SK-N-SH (cell line): ENCODE measurements around the gene SIRPA. TPM values are rescaled to one million over a fixed set of nuclear protein-coding genes. Genes with fewer than 3 reads are reported as not detected.

Experiments
- CTCF ChIA-PET: fragments of 300-600, 350-600 bp; formaldehyde crosslinking; extraction: SDS; loops from one replicate; lab custom pipeline; 2021; lab: Yijun Ruan, JAX
- POLR2A ChIA-PET: fragments of 350-600 bp; sonication (Branson Sonifier 250); formaldehyde crosslinking; extraction: SDS; loops from one replicate; lab custom pipeline; 2020; ENCODE audit warnings: antibody characterized with exemption, inconsistent platforms; lab: Yijun Ruan, JAX
- DNase-seq: peaks from one replicate; pipeline ENCODE4 v3.0.0; 2012
- H2AFZ ChIP-seq: fragments of 200-600 bp; sonication (generic); 2 replicates; pipeline ENCODE4 v1.8.1; 2016; ENCODE audit warnings: antibody characterized with exemption, mild to moderate bottlenecking, low read depth
- H3F3A ChIP-seq: fragments of 200-600 bp; sonication (generic); replicated peaks from 2 replicates; pipeline ENCODE3; 2016; ENCODE audit warnings: antibody characterized with exemption, mild to moderate bottlenecking; ENCODE audit not compliant: insufficient read depth
- H3K27ac ChIP-seq, 2 experiments: fragments of 200-500 bp in 1 of 2; fragments of 200-600 bp in 1 of 2; sonication (Bioruptor generic) in 1 of 2; sonication (generic), shearing (Covaris generic) in 1 of 2; 2 replicates each; pipeline versions ENCODE4 v1.5.1 to v1.6.1; 2014 to 2016; ENCODE audit warnings: low read depth in 2 of 2, inconsistent platforms in 1 of 2, low read length in 1 of 2, mild to moderate bottlenecking in 1 of 2, mixed read lengths in 1 of 2
- H3K27me3 ChIP-seq: fragments of 200-600 bp; sonication (generic), shearing (Covaris generic); 2 replicates; pipeline ENCODE4 v1.6.1; 2016; ENCODE audit warnings: mixed run types; ENCODE audit not compliant: insufficient read depth
- H3K36me3 ChIP-seq, 2 experiments: fragments of 200-500 bp in 1 of 2; fragments of 200-600 bp in 1 of 2; sonication (Bioruptor generic) in 1 of 2; sonication (generic) in 1 of 2; replicated peaks in 1 of 2; 2 replicates each; pipeline versions ENCODE3 to v1.5.1; 2014 to 2016; ENCODE audit warnings: low read length in 1 of 2, mild to moderate bottlenecking in 1 of 2; ENCODE audit not compliant: insufficient read depth in 2 of 2, control insufficient read depth in 1 of 2
- H3K4me1 ChIP-seq, 2 experiments: fragments of 200-500 bp in 1 of 2; fragments of 200-600 bp in 1 of 2; sonication (Bioruptor generic) in 1 of 2; sonication (generic), shearing (Covaris generic) in 1 of 2; 2 replicates each; pipeline versions ENCODE4 v1.5.1 to v1.6.1; 2014 to 2016; ENCODE audit warnings: low read depth in 1 of 2, low read length in 1 of 2, mixed run types in 1 of 2; ENCODE audit not compliant: insufficient read depth in 2 of 2, control insufficient read depth in 1 of 2
- H3K4me2 ChIP-seq: fragments of 200-600 bp; sonication (generic), shearing (Covaris generic); 2 replicates; pipeline ENCODE4 v1.6.1; 2017; ENCODE audit warnings: mixed run types
- H3K4me3 ChIP-seq, 2 experiments: fragments of 200-500 bp in 1 of 2; fragments of 200-600 bp in 1 of 2; sonication (Bioruptor generic) in 1 of 2; sonication (generic), shearing (Covaris generic) in 1 of 2; 2 replicates each; pipeline versions ENCODE4 v1.5.1 to v1.8.1; 2014 to 2016; ENCODE audit warnings: low read depth in 2 of 2, inconsistent platforms in 1 of 2, low read length in 1 of 2, mild to moderate bottlenecking in 1 of 2, mixed read lengths in 1 of 2, moderate library complexity in 1 of 2
- H3K79me2 ChIP-seq: fragments of 200-600 bp; sonication (generic); 2 replicates; pipeline ENCODE4 v1.8.1; 2017; ENCODE audit warnings: mild to moderate bottlenecking; ENCODE audit not compliant: insufficient read depth
- H3K9ac ChIP-seq: fragments of 200-600 bp; sonication (generic); 2 replicates; pipeline ENCODE4 v1.6.1; 2017; ENCODE audit warnings: mixed run types
- H3K9me2 ChIP-seq: fragments of 200-600 bp; sonication (generic); 2 replicates; pipeline ENCODE4 v1.6.1; 2017; ENCODE audit warnings: mixed run types
- H3K9me3 ChIP-seq: fragments of 200-600 bp; sonication (generic); 2 replicates; pipeline ENCODE4 v1.6.1; 2017; ENCODE audit warnings: mixed run types, mild to moderate bottlenecking, moderate library complexity
- H4K20me1 ChIP-seq: fragments of 200-600 bp; sonication (generic); 2 replicates; pipeline ENCODE4 v1.6.1; 2017; ENCODE audit warnings: mild to moderate bottlenecking, mixed run types; ENCODE audit not compliant: insufficient read depth
- EP300 ChIP-seq, 2 experiments: IDR thresholded peaks; 2 replicates each; pipeline versions ENCODE4 v1.4.0 to v1.6.1; 2012; ENCODE audit warnings: borderline replicate concordance in 1 of 2, low read depth in 1 of 2, low read length in 1 of 2
- FOSL2 ChIP-seq: IDR thresholded peaks from 2 replicates; pipeline ENCODE4 v1.4.0; 2012; ENCODE audit warnings: low read depth, mild to moderate bottlenecking, moderate library complexity, borderline replicate concordance
- FOXJ3 ChIP-seq: sonication (generic); formaldehyde crosslinking; IDR thresholded peaks from 2 replicates; pipeline ENCODE4 v1.5.1; 2020; ENCODE audit warnings: mild to moderate bottlenecking, missing genetic modification reagents
- FOXM1 ChIP-seq: IDR thresholded peaks from 2 replicates; pipeline ENCODE4 v1.4.0; 2012; ENCODE audit warnings: low read depth, mild to moderate bottlenecking
- GABPA ChIP-seq: IDR thresholded peaks from 2 replicates; pipeline ENCODE4 v1.4.0; 2012; ENCODE audit warnings: low read depth, mild to moderate bottlenecking
- JUND ChIP-seq: IDR thresholded peaks from 2 replicates; pipeline ENCODE4 v1.4.0; 2012
- MEF2A ChIP-seq: IDR thresholded peaks from 2 replicates; pipeline ENCODE4 v1.4.0; 2012; ENCODE audit warnings: low read depth, borderline replicate concordance
- MXI1 ChIP-seq: IDR thresholded peaks from 2 replicates; pipeline ENCODE4 v1.6.1; 2012; ENCODE audit warnings: mild to moderate bottlenecking, low read depth, low read length, improper control_type of control experiment
- NFIC ChIP-seq: IDR thresholded peaks from 2 replicates; pipeline ENCODE4 v1.4.0; 2012; ENCODE audit warnings: borderline replicate concordance
- NRF1 ChIP-seq: IDR thresholded peaks from 2 replicates; pipeline ENCODE4 v1.6.1; 2012; ENCODE audit warnings: low read depth, mild to moderate bottlenecking, low read length
- POLR2AphosphoS5 ChIP-seq: IDR thresholded peaks from 2 replicates; pipeline ENCODE4 v1.6.1; 2012; ENCODE audit warnings: low read depth, low read length
- RAD21 ChIP-seq: IDR thresholded peaks from 2 replicates; pipeline ENCODE4 v1.6.1; 2012; ENCODE audit warnings: mild to moderate bottlenecking, low read length
- RCOR1 ChIP-seq: fragments of 150-350 bp; IDR thresholded peaks from 2 replicates; pipeline ENCODE4 v1.6.1; 2017; ENCODE audit warnings: antibody characterized with exemption, low read length
- RFX5 ChIP-seq: IDR thresholded peaks from 2 replicates; pipeline ENCODE4 v1.6.1; 2012; ENCODE audit warnings: mild to moderate bottlenecking, improper control_type of control experiment, low read length
- RXRA ChIP-seq: IDR thresholded peaks from 2 replicates; pipeline ENCODE4 v1.4.0; 2012; ENCODE audit warnings: low read depth, mild to moderate bottlenecking, borderline replicate concordance
- SMC3 ChIP-seq: IDR thresholded peaks from 2 replicates; pipeline ENCODE4 v1.6.1; 2012; ENCODE audit warnings: low read depth, low read length, improper control_type of control experiment
- TAF1 ChIP-seq: IDR thresholded peaks from 2 replicates; pipeline ENCODE4 v1.6.1; 2012; ENCODE audit warnings: low read depth, mild to moderate bottlenecking, low read length, moderate library complexity, borderline replicate concordance
- WGBS: methylation state at CpG from one replicate; pipeline ENCODE4 v1.1.6; 2017; ENCODE audit warnings: low lambda C conversion rate; 5-methylcytosine and 5-hydroxymethylcytosine counted together
- polyA plus RNA-seq, 3 experiments: library from polyadenylated mRNA; depleted of rRNA; stranded (reverse); fragments of >200 nt; gene quantifications; 2 replicates each; pipeline ENCODE4 v1.2.3, GENCODE V29; 2012
- TF ChIP-seq, protein P1 (sequence below): fragments of 150-350 bp; IDR thresholded peaks from 2 replicates; pipeline ENCODE4 v1.6.1; 2017; ENCODE audit warnings: antibody characterized with exemption, low read length, low read depth, borderline replicate concordance
- TF ChIP-seq, protein P2 (sequence below): fragments of 150-350 bp; IDR thresholded peaks from 2 replicates; pipeline ENCODE4 v1.6.1; 2016; ENCODE audit warnings: mild to moderate bottlenecking, low read depth, low read length
- TF ChIP-seq, protein P3 (sequence below): IDR thresholded peaks from 2 replicates; pipeline ENCODE4 v1.4.0; 2012; ENCODE audit warnings: low read depth, borderline replicate concordance
- TF ChIP-seq, protein P4 (sequence below): IDR thresholded peaks from 2 replicates; pipeline ENCODE4; 2012

Gene SIRPA
- polyA plus RNA-seq, 1 of the 3 experiments (the other 2 are of a cell fraction), result 9.1 TPM

DNA sequence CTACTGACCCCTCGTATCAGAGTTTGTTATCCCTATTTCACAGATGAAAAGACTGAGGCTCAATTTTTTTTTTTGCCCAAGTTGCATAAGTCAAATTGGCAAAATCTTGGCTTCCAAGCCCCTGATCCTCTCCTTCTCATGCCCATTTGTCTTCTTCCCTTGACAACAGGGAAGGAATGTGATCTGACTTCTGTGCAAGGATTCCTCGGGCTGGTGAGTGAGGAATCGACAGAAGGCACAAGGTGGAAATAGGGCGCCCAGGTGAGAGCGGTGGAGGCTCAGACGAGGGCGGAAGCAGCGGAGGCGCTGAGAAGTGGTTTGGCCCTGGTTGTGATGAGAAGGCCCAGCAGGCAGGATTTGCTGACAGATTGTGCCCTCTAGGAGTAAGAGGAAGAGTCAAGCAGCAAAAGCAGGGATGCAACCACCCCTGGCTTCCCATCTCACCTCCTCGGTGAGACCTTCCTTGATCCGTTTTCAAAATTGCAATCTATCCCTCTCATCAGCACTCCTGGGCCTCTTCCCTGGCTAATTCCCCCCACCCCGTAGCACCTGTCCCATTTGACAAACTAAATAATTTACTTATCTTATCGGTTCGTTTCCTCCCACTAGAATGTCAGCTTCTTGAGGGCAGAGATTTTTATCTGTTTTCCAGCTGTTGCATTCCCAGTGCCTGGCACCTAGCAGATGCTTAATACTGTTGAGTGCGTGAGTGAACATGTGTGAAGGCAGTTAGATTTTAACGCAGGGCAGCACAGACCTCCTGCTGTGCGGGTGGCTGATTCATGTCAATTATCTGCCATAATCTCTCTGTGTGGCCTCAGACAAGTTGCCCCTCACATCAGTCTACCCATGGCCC lies 3.7 kb upstream of the SIRPA start:
- no peak overlapping the region for H3K27ac ChIP-seq
- peaks cover 16% of the 10 kb centered on the region for H3K79me2 ChIP-seq
- no peak overlapping the region for H3K4me2 ChIP-seq
- CTCF ChIA-PET, result no interaction called here
- H3K9me2 ChIP-seq, result no peaks in the 10 kb centered on the region
- H3K4me3 ChIP-seq, result no peak overlapping the region
- no peaks in the 10 kb centered on the region for H3K36me3 ChIP-seq
- H3K27me3 ChIP-seq, result no peaks in the 10 kb centered on the region
- no peak overlapping the region for H2AFZ ChIP-seq
- POLR2A ChIA-PET, result no interaction called here
- DNase-seq, result no peak
- H3K9ac ChIP-seq, result no peak overlapping the region
- no peaks in the 10 kb centered on the region for H4K20me1 ChIP-seq
- TF ChIP-seq RCOR1, result no peak
- TF ChIP-seq POLR2AphosphoS5, result no peak
- no peak for TF ChIP-seq FOSL2
- TF ChIP-seq RXRA, result no peak
- TF ChIP-seq MXI1, result no peak
- TF ChIP-seq TAF1, result no peak
- TF ChIP-seq GABPA, result no peak
- TF ChIP-seq, protein P1, sequence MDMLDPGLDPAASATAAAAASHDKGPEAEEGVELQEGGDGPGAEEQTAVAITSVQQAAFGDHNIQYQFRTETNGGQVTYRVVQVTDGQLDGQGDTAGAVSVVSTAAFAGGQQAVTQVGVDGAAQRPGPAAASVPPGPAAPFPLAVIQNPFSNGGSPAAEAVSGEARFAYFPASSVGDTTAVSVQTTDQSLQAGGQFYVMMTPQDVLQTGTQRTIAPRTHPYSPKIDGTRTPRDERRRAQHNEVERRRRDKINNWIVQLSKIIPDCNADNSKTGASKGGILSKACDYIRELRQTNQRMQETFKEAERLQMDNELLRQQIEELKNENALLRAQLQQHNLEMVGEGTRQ, result no peak
- peaks cover 0 to 8% of the 10 kb centered on the region in 2 experiments; a peak in 1 of 4 replicates for H3K4me1 ChIP-seq
- H3K9me3 ChIP-seq, result no peaks in the 10 kb centered on the region
- H3F3A ChIP-seq, result no peaks in the 10 kb centered on the region
- WGBS, result 89% methylated on average over 17 of the region's 17 CpGs

DNA sequence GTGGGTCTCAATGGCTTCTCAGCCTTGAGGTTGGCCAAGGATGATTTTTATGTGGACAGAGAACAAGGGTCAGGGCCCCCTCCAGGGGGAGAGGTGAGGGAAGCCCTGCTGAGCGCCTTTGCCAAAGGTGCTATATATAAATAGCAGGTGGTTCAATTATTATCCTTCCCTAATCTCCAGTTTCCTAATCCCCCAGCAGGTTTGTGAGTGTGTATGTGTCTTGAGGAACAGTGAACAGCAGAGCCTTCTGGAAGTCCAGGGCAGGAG lies 3.2 kb upstream of the SIRPA start:
- ChIA-PET POLR2A (no interaction called here), CTCF (no interaction called here)
- no peaks in the 10 kb centered on the region for H3K36me3 ChIP-seq
- no peaks in the 10 kb centered on the region for H3K27me3 ChIP-seq
- H2AFZ ChIP-seq, result no peak overlapping the region
- WGBS, result 100% methylated on average over 1 of the region's 1 CpG
- no peaks in the 10 kb centered on the region for H3K9me2 ChIP-seq
- H3K79me2 ChIP-seq, result peaks cover 20% of the 10 kb centered on the region
- no peak overlapping the region for H3K4me3 ChIP-seq
- DNase-seq, result no peak
- H3K9ac ChIP-seq, result no peak overlapping the region
- H3K4me2 ChIP-seq, result no peak overlapping the region
- no peak for TF ChIP-seq RXRA
- no peak for TF ChIP-seq NFIC
- no peak for TF ChIP-seq RFX5
- no peak for TF ChIP-seq SMC3
- TF ChIP-seq EP300 (IDR thresholded peaks at IDR 0.05; ENCODE audit: borderline replicate concordance in 1 of 2, low read depth in 1 of 2, low read length in 1 of 2), result no peak
- TF ChIP-seq, protein P2, sequence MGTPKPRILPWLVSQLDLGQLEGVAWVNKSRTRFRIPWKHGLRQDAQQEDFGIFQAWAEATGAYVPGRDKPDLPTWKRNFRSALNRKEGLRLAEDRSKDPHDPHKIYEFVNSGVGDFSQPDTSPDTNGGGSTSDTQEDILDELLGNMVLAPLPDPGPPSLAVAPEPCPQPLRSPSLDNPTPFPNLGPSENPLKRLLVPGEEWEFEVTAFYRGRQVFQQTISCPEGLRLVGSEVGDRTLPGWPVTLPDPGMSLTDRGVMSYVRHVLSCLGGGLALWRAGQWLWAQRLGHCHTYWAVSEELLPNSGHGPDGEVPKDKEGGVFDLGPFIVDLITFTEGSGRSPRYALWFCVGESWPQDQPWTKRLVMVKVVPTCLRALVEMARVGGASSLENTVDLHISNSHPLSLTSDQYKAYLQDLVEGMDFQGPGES, result no peak
- TF ChIP-seq, protein P1, result no peak
- TF ChIP-seq NRF1, result no peak
- TF ChIP-seq, protein P3, sequence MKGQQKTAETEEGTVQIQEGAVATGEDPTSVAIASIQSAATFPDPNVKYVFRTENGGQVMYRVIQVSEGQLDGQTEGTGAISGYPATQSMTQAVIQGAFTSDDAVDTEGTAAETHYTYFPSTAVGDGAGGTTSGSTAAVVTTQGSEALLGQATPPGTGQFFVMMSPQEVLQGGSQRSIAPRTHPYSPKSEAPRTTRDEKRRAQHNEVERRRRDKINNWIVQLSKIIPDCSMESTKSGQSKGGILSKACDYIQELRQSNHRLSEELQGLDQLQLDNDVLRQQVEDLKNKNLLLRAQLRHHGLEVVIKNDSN, result no peak
- no peak for TF ChIP-seq FOXM1
- no peak for TF ChIP-seq RAD21
- no peak for TF ChIP-seq FOSL2
- TF ChIP-seq MEF2A, result no peak
- TF ChIP-seq JUND, result no peak
- no peak for TF ChIP-seq GABPA
- TF ChIP-seq FOXJ3 (CRISPR knock-in tag), result no peak
- TF ChIP-seq, protein P4, sequence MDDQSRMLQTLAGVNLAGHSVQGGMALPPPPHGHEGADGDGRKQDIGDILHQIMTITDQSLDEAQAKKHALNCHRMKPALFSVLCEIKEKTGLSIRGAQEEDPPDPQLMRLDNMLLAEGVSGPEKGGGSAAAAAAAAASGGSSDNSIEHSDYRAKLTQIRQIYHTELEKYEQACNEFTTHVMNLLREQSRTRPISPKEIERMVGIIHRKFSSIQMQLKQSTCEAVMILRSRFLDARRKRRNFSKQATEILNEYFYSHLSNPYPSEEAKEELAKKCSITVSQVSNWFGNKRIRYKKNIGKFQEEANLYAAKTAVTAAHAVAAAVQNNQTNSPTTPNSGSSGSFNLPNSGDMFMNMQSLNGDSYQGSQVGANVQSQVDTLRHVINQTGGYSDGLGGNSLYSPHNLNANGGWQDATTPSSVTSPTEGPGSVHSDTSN, result no peak
- peaks cover 3% of the 10 kb centered on the region; the same call in 1 of the 2 replicates for H4K20me1 ChIP-seq
- H3F3A ChIP-seq, result no peaks in the 10 kb centered on the region
- peaks cover 4 to 8% of the 10 kb centered on the region in 2 experiments; a peak in 1 of 4 replicates for H3K4me1 ChIP-seq
- H3K9me3 ChIP-seq, result no peaks in the 10 kb centered on the region
- no peak overlapping the region for H3K27ac ChIP-seq
